Measurements from ENCODE around the gene ZNF467.

Gene ZNF467

GRCh38 chr7:149773446-149774236 lies at the start of gene ZNF467:
Gene ZNF467 (minus strand): TSS chr7:149773588. CDS start chr7:149771032, 2,556 bp downstream.
- no peak for DNase-seq

DNA sequence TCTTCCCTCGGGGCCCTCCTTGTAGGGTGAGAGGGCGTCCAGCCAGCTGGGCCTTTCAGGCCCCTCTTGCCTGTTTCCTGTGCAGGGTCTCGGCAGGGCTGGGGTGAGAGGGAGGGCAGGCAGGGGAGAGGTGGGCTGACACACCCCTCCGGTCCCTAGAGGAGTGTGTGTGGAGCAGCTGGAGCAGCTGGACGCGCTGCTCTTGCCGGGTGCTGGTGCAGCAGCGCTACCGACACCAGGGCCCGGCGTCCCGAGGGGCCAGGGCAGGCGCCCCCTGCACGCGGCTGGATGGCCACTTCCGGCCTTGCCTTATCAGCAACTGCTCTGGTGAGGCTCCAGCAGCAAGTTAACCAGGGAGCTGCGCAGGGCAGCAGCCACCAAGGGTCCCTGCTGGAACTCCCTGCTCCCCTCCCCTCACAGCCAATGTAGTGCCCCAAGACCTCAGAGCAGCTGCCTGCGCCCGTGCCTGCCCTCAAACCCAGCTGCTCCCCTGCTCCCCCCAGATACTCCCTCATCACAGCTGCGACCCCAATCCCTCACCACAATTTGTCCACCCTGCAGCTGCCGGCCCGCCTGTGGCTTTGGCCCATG lies 49.1 kb upstream of the ZNF467 start:
- no peak for DNase-seq

GRCh38 chr7:149821191-149822148 lies 48.1 kb upstream of the ZNF467 start:
- DNase-seq: no peak

DNA sequence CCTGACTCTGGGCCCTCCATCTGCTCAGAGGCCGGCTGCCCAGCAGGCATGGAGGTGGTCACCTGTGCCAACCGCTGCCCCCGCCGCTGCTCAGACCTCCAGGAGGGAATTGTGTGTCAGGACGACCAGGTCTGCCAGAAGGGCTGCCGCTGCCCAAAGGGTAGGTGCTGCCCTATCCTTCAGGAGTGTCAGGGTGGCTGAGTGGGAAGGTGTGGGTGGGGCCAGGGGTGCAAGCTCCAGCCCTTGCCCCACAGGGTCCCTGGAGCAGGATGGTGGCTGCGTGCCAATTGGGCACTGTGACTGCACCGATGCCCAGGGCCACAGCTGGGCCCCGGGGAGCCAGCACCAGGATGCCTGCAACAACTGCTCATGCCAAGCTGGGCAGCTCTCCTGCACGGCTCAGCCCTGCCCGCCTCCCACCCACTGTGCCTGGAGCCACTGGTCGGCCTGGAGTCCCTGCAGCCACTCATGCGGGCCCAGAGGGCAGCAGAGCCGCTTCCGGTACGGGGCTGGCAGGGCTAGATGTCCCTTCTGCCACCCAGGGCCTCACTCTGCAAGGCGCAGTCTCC lies 47.3 kb upstream of the ZNF467 start:
- no peak for DNase-seq

- DNase-seq: no peak
These were observed 46.6 kb upstream of the ZNF467 start for GRCh38 chr7:149819961-149820340.

DNA sequence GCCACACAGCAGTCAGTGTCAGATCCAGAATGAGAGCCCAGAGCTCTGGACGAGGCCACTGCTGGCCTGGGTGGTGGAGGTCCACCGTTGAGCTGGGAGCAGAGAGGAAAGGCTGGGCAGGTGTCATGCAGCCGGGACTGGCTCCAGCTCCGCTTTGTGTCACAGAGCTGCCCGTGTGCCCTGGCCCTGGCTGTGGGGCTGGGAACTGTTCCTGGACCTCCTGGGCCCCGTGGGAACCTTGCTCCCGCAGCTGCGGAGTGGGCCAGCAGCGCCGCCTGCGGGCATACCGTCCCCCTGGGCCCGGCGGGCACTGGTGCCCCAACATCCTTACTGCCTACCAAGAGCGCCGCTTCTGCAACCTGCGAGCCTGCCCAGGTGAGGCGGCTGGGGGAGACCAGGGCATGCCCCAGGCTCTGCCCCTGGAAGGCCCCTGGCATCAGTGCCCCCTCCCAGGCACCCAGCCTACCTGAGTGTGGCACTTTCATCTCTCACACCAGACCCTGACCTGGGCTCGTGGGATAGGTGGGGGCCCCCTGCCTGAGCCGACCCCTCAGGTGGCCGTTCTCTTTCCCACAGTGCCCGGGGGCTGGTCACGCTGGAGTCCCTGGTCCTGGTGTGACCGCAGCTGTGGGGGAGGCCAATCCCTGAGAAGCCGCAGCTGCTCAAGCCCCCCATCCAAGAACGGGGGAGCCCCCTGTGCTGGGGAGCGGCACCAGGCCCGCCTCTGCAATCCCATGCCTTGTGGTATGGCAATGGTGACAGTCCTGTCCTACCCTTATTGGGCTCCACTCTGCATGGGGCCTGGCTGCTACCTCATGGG lies 46.0 kb upstream of the ZNF467 start:
- no peak for DNase-seq

DNA sequence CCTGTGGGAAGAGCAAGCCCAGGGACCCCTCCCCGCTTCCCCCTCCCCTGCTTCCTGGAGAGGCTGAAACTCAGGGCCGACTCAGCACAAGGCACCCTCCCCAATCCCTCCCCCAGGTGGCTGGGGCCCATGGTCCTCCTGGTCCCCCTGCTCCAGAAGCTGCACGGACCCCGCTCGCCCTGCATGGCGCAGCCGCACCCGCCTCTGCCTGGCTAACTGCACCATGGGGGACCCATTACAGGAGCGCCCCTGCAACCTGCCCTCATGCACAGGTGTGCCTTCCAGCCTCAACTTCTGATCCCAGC lies 45.1 kb upstream of the ZNF467 start:
- no peak for DNase-seq

GRCh38 chr7:149817836-149818535 lies 44.6 kb upstream of the ZNF467 start:
- DNase-seq: no peak

DNA sequence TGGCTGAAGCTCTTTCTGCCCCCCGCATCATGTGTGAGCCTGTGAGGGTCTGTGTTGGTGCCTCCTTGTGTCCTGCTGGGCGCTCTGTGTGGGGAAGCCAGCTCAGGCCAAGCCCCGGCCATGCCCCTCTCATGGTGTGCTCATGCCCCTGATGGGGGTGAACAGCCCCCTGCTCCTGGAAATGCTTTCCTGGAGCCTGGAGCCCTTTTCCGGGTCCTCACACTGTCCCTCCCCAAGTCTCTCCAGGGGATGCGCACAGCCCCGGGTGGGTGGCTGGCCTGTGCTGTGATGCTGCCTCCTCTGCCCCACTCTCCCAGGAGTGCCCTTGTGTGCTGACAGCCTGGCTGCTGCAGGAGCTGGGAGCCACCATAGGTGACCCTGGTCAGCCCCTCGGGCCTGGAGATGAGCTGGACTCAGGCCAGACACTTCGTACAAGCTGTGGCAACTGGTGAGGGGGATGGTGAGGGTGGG lies 43.9 kb upstream of the ZNF467 start:
- DNase-seq: no peak

- DNase-seq: no peak
These were observed 43.4 kb upstream of the ZNF467 start for GRCh38 chr7:149816794-149817193.

DNA sequence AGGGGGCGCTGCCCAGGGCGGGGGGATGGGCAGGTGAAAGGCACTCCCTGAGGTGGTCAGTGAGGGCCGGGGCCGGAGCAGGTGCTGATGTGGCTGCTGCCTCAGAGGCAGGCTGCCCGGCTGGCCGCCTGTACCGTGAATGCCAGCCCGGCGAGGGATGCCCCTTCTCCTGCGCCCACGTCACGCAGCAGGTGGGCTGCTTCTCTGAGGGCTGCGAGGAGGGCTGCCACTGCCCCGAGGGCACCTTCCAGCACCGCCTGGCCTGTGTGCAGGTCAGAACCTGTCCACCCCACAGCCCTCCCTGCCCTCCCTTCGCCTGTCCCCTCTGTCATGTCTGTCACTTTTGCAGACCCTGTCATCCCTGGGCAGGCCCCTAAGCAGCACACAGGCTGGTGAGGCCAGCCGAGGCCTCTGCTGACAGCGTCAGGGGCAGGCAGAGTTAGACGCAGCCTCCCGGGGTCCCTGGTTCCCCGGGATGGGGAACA lies 42.9 kb upstream of the ZNF467 start:
- no peak for DNase-seq

GRCh38 chr7:149815661-149816266 lies 42.4 kb upstream of the ZNF467 start:
- DNase-seq: no peak

DNA sequence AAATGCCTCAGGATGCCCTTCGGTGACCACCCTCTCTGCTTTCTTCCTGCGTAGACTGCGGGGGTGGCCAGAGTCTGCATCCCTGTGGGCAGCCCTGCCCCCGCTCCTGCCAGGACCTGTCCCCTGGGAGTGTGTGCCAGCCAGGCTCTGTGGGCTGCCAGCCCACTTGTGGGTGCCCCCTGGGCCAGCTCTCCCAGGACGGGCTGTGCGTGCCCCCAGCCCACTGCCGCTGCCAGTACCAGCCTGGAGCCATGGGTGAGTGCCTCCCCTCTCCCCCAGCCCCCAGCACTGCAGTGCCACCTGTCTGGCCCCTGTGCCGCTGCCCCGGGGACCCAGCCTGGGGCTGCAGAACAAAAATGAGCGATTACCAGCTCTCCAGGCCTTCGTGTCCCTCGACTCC lies 41.7 kb upstream of the ZNF467 start:
- DNase-seq: no peak

- no peak for DNase-seq
These were observed 41.1 kb upstream of the ZNF467 start for GRCh38 chr7:149814494-149814893.

GRCh38 chr7:149813254-149814035 lies 40.1 kb upstream of the ZNF467 start:
- DNase-seq: no peak

DNA sequence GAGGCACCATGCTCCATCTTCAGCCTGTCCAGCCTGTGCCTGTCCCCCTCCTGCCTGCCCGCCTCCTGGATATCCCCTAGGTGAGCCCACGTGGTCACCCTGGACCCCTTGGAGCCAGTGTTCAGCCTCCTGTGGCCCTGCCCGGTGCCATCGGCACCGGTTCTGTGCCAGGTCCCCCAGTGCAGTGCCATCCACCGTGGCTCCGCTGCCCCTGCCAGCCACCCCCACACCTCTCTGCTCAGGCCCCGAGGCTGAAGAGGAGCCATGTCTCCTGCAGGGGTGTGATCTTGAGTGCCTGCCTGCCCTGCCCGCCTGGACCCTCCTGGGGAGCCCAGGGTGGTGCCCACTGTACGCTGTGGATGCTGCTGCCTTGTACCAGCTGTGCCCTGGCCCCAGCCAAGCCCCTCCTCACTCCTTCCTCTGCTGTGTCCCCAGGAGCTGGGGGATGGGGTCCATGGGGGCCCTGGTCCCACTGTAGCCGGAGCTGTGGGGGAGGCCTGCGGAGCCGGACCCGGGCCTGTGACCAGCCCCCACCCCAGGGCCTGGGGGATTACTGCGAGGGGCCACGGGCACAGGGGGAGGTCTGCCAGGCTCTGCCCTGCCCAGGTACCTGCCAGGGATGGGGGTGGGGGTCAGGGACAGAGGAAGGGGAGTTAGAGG lies 38.6 kb upstream of the ZNF467 start:
- DNase-seq: no peak

GRCh38 chr7:149811221-149811620 lies 37.8 kb upstream of the ZNF467 start:
- no peak for DNase-seq

- no peak for DNase-seq
These were observed 35.8 kb upstream of the ZNF467 start for GRCh38 chr7:149809215-149809614.

GRCh38 chr7:149808311-149808710 lies 34.9 kb upstream of the ZNF467 start:
- DNase-seq: no peak

- no peak for DNase-seq
These were observed 33.3 kb upstream of the ZNF467 start for GRCh38 chr7:149806726-149807125.
